Limb (tissue), 2 donors: ENCODE results near the gene RIMBP3C.
"Not testable (repeated sequence)": the region's sequence is repeated elsewhere in the genome, so short reads cannot be mapped to it uniquely, and the experiment has no call there.

Experiments used
- DNase-seq, 2 donors: peaks; one replicate each; pipeline ENCODE4 v3.0.0-alpha.2; 2016; ENCODE audit errors: extremely low spot score in 2 of 2

The RIMBP3C gene

GRCh38 chr22:21526705-21527500, 24.4 kb downstream of the RIMBP3C start:
- DNase-seq, result not testable (repeated sequence)

DNA sequence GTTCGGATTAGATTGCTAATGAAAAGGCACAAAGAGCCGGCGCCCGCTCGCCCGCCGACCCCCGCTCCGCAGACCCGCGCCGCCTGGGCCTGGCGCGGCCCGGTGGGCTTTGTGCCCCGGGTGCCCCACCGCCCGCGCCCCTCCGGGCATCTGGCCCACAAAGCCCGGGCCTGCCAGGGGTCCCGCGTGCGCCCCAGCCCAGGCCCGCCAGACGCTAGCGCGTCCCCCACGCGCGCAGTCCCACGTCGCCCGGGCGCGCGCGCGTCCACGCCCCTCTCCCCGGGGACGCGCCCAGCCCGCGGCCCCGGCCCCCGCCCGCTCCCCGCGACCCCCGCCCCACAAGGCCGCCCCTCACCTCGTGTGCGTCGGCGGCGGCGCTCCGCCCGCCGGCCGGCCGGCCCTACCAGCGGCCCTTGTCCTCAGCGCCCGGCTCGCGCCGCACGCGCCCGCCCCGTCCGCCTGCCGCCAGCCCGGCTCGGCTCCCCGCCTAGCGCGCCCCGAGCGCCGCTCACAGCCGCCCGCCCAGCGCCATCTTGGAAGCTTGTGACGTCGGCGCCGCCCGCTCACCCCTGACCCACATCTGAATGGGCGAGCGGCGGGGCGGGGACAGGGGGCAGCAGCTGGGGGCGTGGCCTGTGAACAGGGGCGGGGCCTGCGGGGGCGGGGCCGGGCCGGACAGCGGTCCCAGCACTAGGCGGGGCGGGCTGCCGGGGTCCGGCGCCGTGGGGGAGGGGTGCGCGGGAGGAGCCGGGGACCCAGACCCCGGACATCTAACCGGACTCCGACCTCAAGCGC, 34.1 kb downstream of the RIMBP3C start:
- DNase-seq, result not testable (repeated sequence)

DNA sequence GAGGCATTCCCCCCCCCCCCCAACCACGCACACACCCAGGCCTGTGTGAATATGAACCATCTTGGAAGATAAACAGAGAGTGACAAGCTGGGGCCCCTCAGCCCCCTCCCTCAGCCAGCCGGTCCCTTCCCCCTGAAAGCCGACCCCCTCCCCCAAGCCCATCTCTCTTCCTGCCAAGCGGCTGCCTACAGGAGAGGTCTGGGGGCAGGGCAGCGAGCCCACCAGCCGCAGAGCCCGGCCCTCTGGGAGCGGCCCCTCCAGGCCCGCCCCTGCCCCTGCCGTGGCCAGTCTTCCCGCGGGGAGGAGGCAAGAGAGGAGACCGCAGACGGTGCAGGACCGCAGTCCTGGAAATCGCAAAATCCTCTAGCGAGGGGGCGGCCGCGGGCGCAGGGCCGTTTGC, 34.7 kb downstream of the RIMBP3C start:
- DNase-seq, result not testable (repeated sequence)

- DNase-seq, result not testable (repeated sequence)
Observed at GRCh38 chr22:21515234-21515633, 36.0 kb downstream of the RIMBP3C start.

- DNase-seq, result not testable (repeated sequence)
Observed at GRCh38 chr22:21514117-21514516, 37.1 kb downstream of the RIMBP3C start.

DNA sequence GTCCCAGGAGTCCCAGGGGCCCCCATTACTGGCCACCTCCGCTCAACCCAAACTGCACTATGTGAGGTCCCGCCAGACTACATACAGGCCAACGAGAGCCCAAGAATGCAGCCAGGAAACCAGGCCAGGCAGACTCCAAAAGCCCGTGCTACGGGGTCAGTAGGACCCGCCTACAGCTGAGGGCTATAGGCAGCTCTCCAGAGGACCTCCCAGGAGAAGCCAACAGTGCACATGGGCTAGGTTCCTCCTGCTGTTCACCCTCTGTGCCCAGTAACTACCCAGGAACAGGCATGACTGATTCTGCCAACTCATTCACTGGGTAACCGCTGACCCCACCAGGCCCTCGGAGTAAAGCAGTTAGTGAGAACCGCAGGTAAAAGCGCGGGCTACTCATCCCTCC, 39.2 kb downstream of the RIMBP3C start:
- DNase-seq, result not testable (repeated sequence)

DNA sequence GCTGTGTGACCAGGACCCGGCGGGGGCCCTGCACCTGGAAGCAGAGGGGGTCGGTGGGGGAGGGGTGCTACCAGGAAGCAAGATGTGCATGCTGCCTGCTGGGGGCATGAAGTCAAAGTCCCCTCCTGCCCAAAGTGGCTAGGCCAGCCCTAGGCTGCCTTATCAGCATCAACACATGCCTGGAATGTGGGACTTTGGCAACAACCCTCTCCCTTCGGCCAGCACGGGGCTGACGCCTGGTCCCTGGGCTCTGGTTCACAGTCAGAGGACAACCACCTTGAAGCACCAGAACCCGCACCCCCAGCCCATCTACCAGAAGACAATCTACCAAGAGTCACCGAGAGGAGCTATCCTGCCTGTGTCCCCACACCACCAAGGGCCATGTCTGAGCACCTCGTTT, 40.9 kb downstream of the RIMBP3C start:
- not testable (repeated sequence) for DNase-seq

- not testable (repeated sequence) for DNase-seq
Observed at GRCh38 chr22:21499623-21500506, 51.4 kb downstream of the RIMBP3C start.

GRCh38 chr22:21498489-21498888, 52.8 kb downstream of the RIMBP3C start:
- not testable (repeated sequence) for DNase-seq

DNA sequence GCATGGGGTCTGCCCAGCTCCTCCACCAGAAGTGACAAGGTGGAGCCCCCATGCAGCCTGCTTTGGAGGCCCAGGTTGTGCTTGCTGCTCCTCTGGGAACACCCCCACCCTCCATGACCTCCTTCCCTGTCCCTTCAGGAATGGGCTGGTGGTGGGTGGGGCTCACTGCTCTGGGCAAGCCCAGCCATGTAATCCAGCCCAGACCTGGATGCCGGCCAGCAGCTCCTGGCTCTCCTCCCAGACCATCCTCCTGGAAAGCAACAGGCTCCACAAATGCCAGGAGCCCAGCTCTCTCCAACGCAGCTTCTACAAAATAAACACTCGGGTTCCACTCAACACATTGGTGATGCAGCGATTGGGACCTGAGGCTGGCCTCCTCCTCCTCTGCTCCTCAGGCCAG, 53.3 kb downstream of the RIMBP3C start:
- DNase-seq, result not testable (repeated sequence)
